ENCODE measurements around the gene MRPL36.
"Not testable (repeated sequence)": the region's sequence is repeated elsewhere in the genome, so short reads cannot be mapped to it uniquely, and the experiment has no call there.

The MRPL36 gene

DNA sequence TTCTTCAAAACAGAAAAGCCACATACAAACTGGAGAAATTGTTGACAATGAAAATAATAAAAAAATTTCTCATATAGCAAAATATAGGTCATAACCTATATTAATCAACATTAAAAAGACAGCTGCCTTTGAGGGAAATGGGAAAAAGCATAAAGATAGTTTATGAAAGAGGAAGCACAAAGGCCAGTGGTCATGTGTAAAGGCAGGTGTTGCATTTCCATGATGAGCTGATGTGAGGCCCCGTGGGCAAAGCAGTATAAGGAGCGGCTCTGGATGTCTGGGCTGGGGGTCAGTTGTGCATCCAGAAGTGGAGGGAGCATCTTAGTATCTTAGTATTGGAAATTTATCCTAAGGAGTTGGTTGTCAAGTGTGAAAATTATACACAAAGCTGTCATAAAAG lies 19.8 kb upstream of the MRPL36 start:
- Histone ChIP-seq H2AFZ (ENCODE audit: low read depth, low read length) (no peak overlapping the region), H3K18ac (ENCODE audit: low read depth in 1 of 2, low read length in 2 of 2) (no peak overlapping the region), H2BK5ac (ENCODE audit: low read depth, low read length, poor library complexity, severe bottlenecking) (no peak overlapping the region), H4K91ac (ENCODE audit: low read length) (no peak overlapping the region), H3K4me3 (ENCODE audit: insufficient read depth in 1 of 2, low read depth in 1 of 2, low read length in 2 of 2) (no peak overlapping the region), H3K9ac (ENCODE audit: low read length) (no peak overlapping the region), H3K14ac (ENCODE audit: low read length in 2 of 2) (no peak overlapping the region), H2BK15ac (ENCODE audit: low read depth, poor library complexity, severe bottlenecking) (no peak overlapping the region), H3K23ac (ENCODE audit: low read length in 2 of 2) (no peak overlapping the region), H2BK12ac (ENCODE audit: low read length in 2 of 2) (no peak overlapping the region), H3K36me3 (ENCODE audit: control insufficient read depth in 1 of 2, insufficient read depth in 2 of 2, low read depth in 1 of 2, low read length in 2 of 2) (peaks cover 70 to 88% of the 10 kb centered on the region in 2 experiments), H3K79me1 (replicated peaks; ENCODE audit: low read length, poor library complexity, severe bottlenecking) (peaks cover 37% of the 10 kb centered on the region), H3K9me3 (ENCODE audit: control insufficient read depth, low read length) (no peaks in the 10 kb centered on the region), H3K4me1 (ENCODE audit: control insufficient read depth, insufficient read depth, low read depth, low read length) (no peaks in the 10 kb centered on the region), H3K27me3 (ENCODE audit: control insufficient read depth in 1 of 2, insufficient read depth in 1 of 2, low read length in 2 of 2) (no peaks in the 10 kb centered on the region), H2BK120ac (ENCODE audit: low read depth, low read length) (no peak overlapping the region), H3K27ac (ENCODE audit: low read length, poor library complexity, severe bottlenecking) (no peak overlapping the region), H3K4ac (ENCODE audit: low read depth in 1 of 2, low read length in 2 of 2) (no peak overlapping the region), H4K8ac (ENCODE audit: low read length) (no peak overlapping the region), H2AK5ac (ENCODE audit: low read length, severe bottlenecking) (no peak overlapping the region), H3K4me2 (ENCODE audit: low read length, poor library complexity, severe bottlenecking) (no peak overlapping the region)
- no peak for DNase-seq
- WGBS = 97% methylated on average over 2 of the region's 2 CpGs

GRCh38 chr5:1818784-1819183 lies 19.1 kb upstream of the MRPL36 start:
- Histone ChIP-seq H3K18ac (ENCODE audit: low read depth in 1 of 2, low read length in 2 of 2) (no peak overlapping the region), H3K4me2 (ENCODE audit: low read length, poor library complexity, severe bottlenecking) (no peak overlapping the region), H3K23ac (ENCODE audit: low read length in 2 of 2) (no peak overlapping the region), H3K27me3 (ENCODE audit: control insufficient read depth in 1 of 2, insufficient read depth in 1 of 2, low read length in 2 of 2) (no peaks in the 10 kb centered on the region), H2BK120ac (ENCODE audit: low read depth, low read length) (no peak overlapping the region), H3K9ac (ENCODE audit: low read length) (no peak overlapping the region), H2AK5ac (ENCODE audit: low read length, severe bottlenecking) (no peak overlapping the region), H3K36me3 (ENCODE audit: control insufficient read depth in 1 of 2, insufficient read depth in 2 of 2, low read depth in 1 of 2, low read length in 2 of 2) (peaks cover 70 to 91% of the 10 kb centered on the region in 2 experiments), H2AFZ (ENCODE audit: low read depth, low read length) (no peak overlapping the region), H3K4ac (ENCODE audit: low read depth in 1 of 2, low read length in 2 of 2) (no peak overlapping the region), H3K4me1 (ENCODE audit: control insufficient read depth, insufficient read depth, low read depth, low read length) (no peaks in the 10 kb centered on the region), H4K91ac (ENCODE audit: low read length) (no peak overlapping the region), H2BK12ac (ENCODE audit: low read length in 2 of 2) (no peak overlapping the region), H2BK5ac (ENCODE audit: low read depth, low read length, poor library complexity, severe bottlenecking) (no peak overlapping the region), H4K8ac (ENCODE audit: low read length) (no peak overlapping the region), H3K4me3 (ENCODE audit: insufficient read depth in 1 of 2, low read depth in 1 of 2, low read length in 2 of 2) (no peak overlapping the region), H3K79me1 (replicated peaks; ENCODE audit: low read length, poor library complexity, severe bottlenecking) (peaks cover 37% of the 10 kb centered on the region), H3K27ac (ENCODE audit: low read length, poor library complexity, severe bottlenecking) (no peak overlapping the region), H3K9me3 (ENCODE audit: control insufficient read depth, low read length) (no peaks in the 10 kb centered on the region), H2BK15ac (ENCODE audit: low read depth, poor library complexity, severe bottlenecking) (no peak overlapping the region), H3K14ac (ENCODE audit: low read length in 2 of 2) (no peak overlapping the region)
- no peak for DNase-seq
- 91% methylated on average over 5 of the region's 5 CpGs for WGBS

DNA sequence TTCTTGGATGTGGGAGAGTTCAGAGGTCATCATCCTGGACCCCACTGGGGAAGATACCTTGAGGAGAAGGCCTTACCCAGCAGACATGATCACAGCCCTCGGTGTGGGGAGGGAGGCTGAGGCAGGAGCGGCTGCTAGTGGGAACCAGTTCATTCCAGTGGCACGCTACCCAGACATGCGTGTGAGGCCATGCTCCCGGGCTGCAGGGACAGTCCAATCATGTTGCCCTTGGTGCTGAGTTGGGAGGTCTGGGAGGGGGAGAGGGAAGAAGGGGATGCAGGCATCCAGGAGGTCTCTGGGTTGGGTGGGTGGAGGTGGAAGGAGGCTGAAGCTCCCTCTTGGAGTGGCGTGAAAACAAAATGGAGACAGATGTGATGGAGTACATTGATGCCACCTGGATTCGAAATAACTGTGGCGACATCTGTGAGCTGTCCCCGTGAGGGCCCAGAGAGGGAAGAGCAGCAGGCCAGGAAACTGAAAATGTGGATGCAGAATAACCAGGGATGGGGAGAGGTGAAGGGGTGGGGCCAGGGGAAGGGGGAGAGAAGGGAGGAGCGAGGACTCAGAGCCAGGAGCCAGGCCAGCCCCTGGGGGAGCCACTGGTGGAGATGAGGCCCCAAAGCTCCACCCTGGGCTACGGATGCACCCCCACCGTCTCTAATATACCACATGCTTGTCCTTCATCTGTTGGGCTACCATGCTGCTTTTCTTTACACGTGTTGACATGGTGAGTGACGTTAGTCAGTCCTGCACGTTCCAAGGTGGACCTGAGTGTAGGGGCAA lies 17.8 kb upstream of the MRPL36 start:
- H3K4me1 ChIP-seq (ENCODE audit: control insufficient read depth, insufficient read depth, low read depth, low read length) = no peaks in the 10 kb centered on the region
- no peaks in the 10 kb centered on the region for H3K27me3 ChIP-seq (ENCODE audit: control insufficient read depth in 1 of 2, insufficient read depth in 1 of 2, low read length in 2 of 2)
- WGBS = 92% methylated on average over 14 of the region's 15 CpGs

GRCh38 chr5:1816495-1817089 lies 17.0 kb upstream of the MRPL36 start:
- not testable (repeated sequence) for H2BK120ac ChIP-seq (ENCODE audit: low read depth, low read length)

More for the DNA sequence above, 17.8 kb upstream of the MRPL36 start:
- Histone ChIP-seq H2BK120ac (ENCODE audit: low read depth, low read length) (no peak overlapping the region), H3K4me2 (ENCODE audit: low read length, poor library complexity, severe bottlenecking) (no peak overlapping the region), H3K23ac (ENCODE audit: low read length in 2 of 2) (no peak overlapping the region), H3K27ac (ENCODE audit: low read length, poor library complexity, severe bottlenecking) (no peak overlapping the region), H3K9ac (ENCODE audit: low read length) (no peak overlapping the region), H2AFZ (ENCODE audit: low read depth, low read length) (no peak overlapping the region), H4K8ac (ENCODE audit: low read length) (no peak overlapping the region), H2BK5ac (ENCODE audit: low read depth, low read length, poor library complexity, severe bottlenecking) (no peak overlapping the region), H3K18ac (ENCODE audit: low read depth in 1 of 2, low read length in 2 of 2) (no peak overlapping the region), H3K79me1 (replicated peaks; ENCODE audit: low read length, poor library complexity, severe bottlenecking) (peaks cover 34% of the 10 kb centered on the region), H2BK12ac (ENCODE audit: low read length in 2 of 2) (no peak overlapping the region), H3K4ac (ENCODE audit: low read depth in 1 of 2, low read length in 2 of 2) (no peak overlapping the region), H2BK15ac (ENCODE audit: low read depth, poor library complexity, severe bottlenecking) (no peak overlapping the region), H3K36me3 (ENCODE audit: control insufficient read depth in 1 of 2, insufficient read depth in 2 of 2, low read depth in 1 of 2, low read length in 2 of 2) (peaks cover 71 to 96% of the 10 kb centered on the region in 2 experiments), H3K4me3 (ENCODE audit: insufficient read depth in 1 of 2, low read depth in 1 of 2, low read length in 2 of 2) (no peak overlapping the region), H4K91ac (ENCODE audit: low read length) (no peak overlapping the region), H3K14ac (ENCODE audit: low read length in 2 of 2) (no peak overlapping the region), H3K9me3 (ENCODE audit: control insufficient read depth, low read length) (no peaks in the 10 kb centered on the region), H2AK5ac (ENCODE audit: low read length, severe bottlenecking) (no peak overlapping the region)
- DNase-seq = no peak

More at GRCh38 chr5:1816495-1817089, 17.0 kb upstream of the MRPL36 start:
- H4K8ac ChIP-seq (ENCODE audit: low read length); H2AFZ ChIP-seq (ENCODE audit: low read depth, low read length); H3K4me1 ChIP-seq (ENCODE audit: control insufficient read depth, insufficient read depth, low read depth, low read length); H3K14ac ChIP-seq (ENCODE audit: low read length in 2 of 2); H3K4ac ChIP-seq (ENCODE audit: low read depth in 1 of 2, low read length in 2 of 2); H3K9ac ChIP-seq (ENCODE audit: low read length); H2BK12ac ChIP-seq (ENCODE audit: low read length in 2 of 2); H3K23ac ChIP-seq (ENCODE audit: low read length in 2 of 2); H3K4me2 ChIP-seq (ENCODE audit: low read length, poor library complexity, severe bottlenecking); H3K18ac ChIP-seq (ENCODE audit: low read depth in 1 of 2, low read length in 2 of 2); H3K4me3 ChIP-seq (ENCODE audit: insufficient read depth in 1 of 2, low read depth in 1 of 2, low read length in 2 of 2); H3K27ac ChIP-seq (ENCODE audit: low read length, poor library complexity, severe bottlenecking); H3K27me3 ChIP-seq (ENCODE audit: control insufficient read depth in 1 of 2, insufficient read depth in 1 of 2, low read length in 2 of 2); DNase-seq; H2BK5ac ChIP-seq (ENCODE audit: low read depth, low read length, poor library complexity, severe bottlenecking); H4K91ac ChIP-seq (ENCODE audit: low read length); H2AK5ac ChIP-seq (ENCODE audit: low read length, severe bottlenecking); H2BK15ac ChIP-seq (ENCODE audit: low read depth, poor library complexity, severe bottlenecking); H3K9me3 ChIP-seq (ENCODE audit: control insufficient read depth, low read length): not testable (repeated sequence)
- Histone ChIP-seq H3K36me3 (ENCODE audit: control insufficient read depth in 1 of 2, insufficient read depth in 2 of 2, low read depth in 1 of 2, low read length in 2 of 2) (peaks cover 66 to 95% of the 10 kb centered on the region in 2 experiments), H3K79me1 (replicated peaks; ENCODE audit: low read length, poor library complexity, severe bottlenecking) (peaks cover 39% of the 10 kb centered on the region)
- WGBS = 99% methylated on average over 14 of the region's 18 CpGs

Measured in mesenchymal stem cell (in vitro differentiated cells and primary cell).